ENCODE measurements around the gene SLC17A9. TPM values are rescaled to one million over a fixed set of nuclear protein-coding genes. Genes with fewer than 3 reads are reported as not detected.

The SLC17A9 gene
- polyA plus RNA-seq, 3 donors, result 0.81 to 31.3 (median 0.82) TPM

GRCh38 chr20:63017826-63018411 is 65.4 kb downstream of the SLC17A9 start:
- H2AFZ ChIP-seq (ENCODE audit: insufficient read depth, low read depth, low read length, poor library complexity, severe bottlenecking), result no peak overlapping the region
- no peaks in the 10 kb centered on the region for H3K4me1 ChIP-seq (ENCODE audit: control insufficient read depth in 1 of 2, insufficient read depth in 2 of 2, low read length in 2 of 2)
- no peak overlapping the region for H3K4me2 ChIP-seq (replicated peaks; ENCODE audit: extremely low read depth, low read length, poor library complexity, severe bottlenecking)
- H4K20me1 ChIP-seq (ENCODE audit: insufficient read depth, low read length), result no peaks in the 10 kb centered on the region
- intact Hi-C loops (cut with micrococcal nuclease), result no loop called here
- Mint-ChIP-seq H3K36me3 (no peaks in the 10 kb centered on the region), H3K4me3 (no peak overlapping the region), H3K27ac (no peak overlapping the region), H3K9me3 (peaks cover 8 to 22% (median 21%) of the 10 kb centered on the region in 7 donors), H3K4me1 (no peaks in the 10 kb centered on the region), H3K27me3 (ENCODE audit: low read depth in 3 of 3) (peaks cover 45 to 71% (median 49%) of the 10 kb centered on the region in 3 donors)
- peaks cover 3 to 14% of the 10 kb centered on the region in 2 donors for H3K9me3 ChIP-seq (replicated peaks in 1 of 2; ENCODE audit: control insufficient read depth in 1 of 2, insufficient read depth in 1 of 2, low read length in 2 of 2)
- TF ChIP-seq, protein P1, sequence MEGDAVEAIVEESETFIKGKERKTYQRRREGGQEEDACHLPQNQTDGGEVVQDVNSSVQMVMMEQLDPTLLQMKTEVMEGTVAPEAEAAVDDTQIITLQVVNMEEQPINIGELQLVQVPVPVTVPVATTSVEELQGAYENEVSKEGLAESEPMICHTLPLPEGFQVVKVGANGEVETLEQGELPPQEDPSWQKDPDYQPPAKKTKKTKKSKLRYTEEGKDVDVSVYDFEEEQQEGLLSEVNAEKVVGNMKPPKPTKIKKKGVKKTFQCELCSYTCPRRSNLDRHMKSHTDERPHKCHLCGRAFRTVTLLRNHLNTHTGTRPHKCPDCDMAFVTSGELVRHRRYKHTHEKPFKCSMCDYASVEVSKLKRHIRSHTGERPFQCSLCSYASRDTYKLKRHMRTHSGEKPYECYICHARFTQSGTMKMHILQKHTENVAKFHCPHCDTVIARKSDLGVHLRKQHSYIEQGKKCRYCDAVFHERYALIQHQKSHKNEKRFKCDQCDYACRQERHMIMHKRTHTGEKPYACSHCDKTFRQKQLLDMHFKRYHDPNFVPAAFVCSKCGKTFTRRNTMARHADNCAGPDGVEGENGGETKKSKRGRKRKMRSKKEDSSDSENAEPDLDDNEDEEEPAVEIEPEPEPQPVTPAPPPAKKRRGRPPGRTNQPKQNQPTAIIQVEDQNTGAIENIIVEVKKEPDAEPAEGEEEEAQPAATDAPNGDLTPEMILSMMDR (IDR thresholded peaks at IDR 0.05), result no peak
- WGBS (ENCODE audit: insufficient coverage), result 94% methylated on average over 25 of the region's 25 CpGs
- no peaks in the 10 kb centered on the region for H3K36me3 ChIP-seq (replicated peaks in 1 of 2; ENCODE audit: control insufficient read depth in 1 of 2, insufficient read depth in 2 of 2, low read length in 2 of 2)
- peaks cover 10 to 39% of the 10 kb centered on the region in 2 donors for H3K27me3 ChIP-seq (ENCODE audit: control insufficient read depth in 2 of 2, insufficient read depth in 2 of 2, low read length in 2 of 2)
- no peaks in the 10 kb centered on the region for H3K79me2 ChIP-seq (ENCODE audit: insufficient read depth, low read length)
- no peak overlapping the region for H3K4me3 ChIP-seq (replicated peaks in 1 of 3; ENCODE audit: low read depth in 2 of 3, low read length in 3 of 3)
- no peak overlapping the region for H3K27ac ChIP-seq (ENCODE audit: low read depth in 1 of 2, low read length in 2 of 2)
- DNase-seq, result no peak
- no peak overlapping the region for H3K9ac ChIP-seq (ENCODE audit: insufficient read depth, low read length, poor library complexity, severe bottlenecking)

Other genes with a start within 250 kb of the SLC17A9 start
- gene NTSR1, start 243.9 kb upstream of the SLC17A9 start, polyA plus RNA-seq, result 1 to 10 TPM in 1 of 3 donors, under 1 TPM in 2; 0.35 to 2.5 (median 0.40) TPM
- gene MRGBP, start 156.2 kb upstream of the SLC17A9 start, polyA plus RNA-seq, result 10 to 100 TPM in 2 of 3 donors, 1 to 10 TPM in 1; 9.8 to 10.5 (median 10.2) TPM
- gene OGFR, start 147.9 kb upstream of the SLC17A9 start, polyA plus RNA-seq, result 100 to 1,000 TPM in 1 of 3 donors, 10 to 100 TPM in 2; 47.8 to 114 (median 79.3) TPM
- gene COL9A3, start 135.7 kb upstream of the SLC17A9 start, polyA plus RNA-seq, result 1 to 10 TPM; 1.8 to 4.4 (median 2.6) TPM
- 1 to 10 TPM in 1 of 3 donors, under 1 TPM in 2; 0.38 to 3.5 (median 0.89) TPM for gene TCFL5, start 90.9 kb upstream of the SLC17A9 start, polyA plus RNA-seq
- gene DIDO1, start 26.2 kb upstream of the SLC17A9 start, polyA plus RNA-seq, result 10 to 100 TPM in 2 of 3 donors, 1 to 10 TPM in 1; 8.5 to 23.8 (median 12.9) TPM
- 10 to 100 TPM; 12.4 to 19.7 (median 12.7) TPM for gene GID8, start 14.6 kb upstream of the SLC17A9 start, polyA plus RNA-seq
- gene BHLHE23, start 54.3 kb downstream of the SLC17A9 start, polyA plus RNA-seq, result not detected